Endodermal cell (in vitro differentiated cells): Measurements from ENCODE around the gene IMPA2. TPM values are rescaled to one million over a fixed set of nuclear protein-coding genes. Genes with fewer than 3 reads are reported as not detected.

ENCODE experiments used
- DNase-seq: peaks from one replicate; pipeline ENCODE4 v3.0.0-alpha.2; 2017
- H3K27ac ChIP-seq: 2 replicates; pipeline ENCODE4 v1.5.1; 2013; ENCODE audit warnings: mild to moderate bottlenecking, low read depth, low read length, moderate library complexity
- H3K27me3 ChIP-seq: 2 replicates; pipeline ENCODE4 v1.6.1; 2013; ENCODE audit warnings: mild to moderate bottlenecking, low read length, moderate library complexity; ENCODE audit not compliant: insufficient read depth, control insufficient read depth, poor library complexity, severe bottlenecking
- H3K36me3 ChIP-seq: 2 replicates; pipeline ENCODE4 v1.7.0; 2013; ENCODE audit warnings: mild to moderate bottlenecking, low read length, moderate library complexity; ENCODE audit not compliant: control insufficient read depth, insufficient read depth
- H3K4me1 ChIP-seq: one replicate; pipeline ENCODE4 v1.7.0; 2013; ENCODE audit warnings: low read length; ENCODE audit not compliant: control insufficient read depth, insufficient read depth
- H3K4me3 ChIP-seq: 2 replicates; pipeline ENCODE4 v1.5.1; 2013; ENCODE audit warnings: mild to moderate bottlenecking, low read length, moderate library complexity
- H3K9ac ChIP-seq: 2 replicates; pipeline ENCODE4 v1.6.1; 2013; ENCODE audit warnings: mild to moderate bottlenecking, low read length, moderate library complexity; ENCODE audit not compliant: poor library complexity, severe bottlenecking; ENCODE audit errors: extremely low read depth
- H3K9me3 ChIP-seq: 2 replicates; pipeline ENCODE4 v1.6.1; 2013; ENCODE audit warnings: mild to moderate bottlenecking, low read length, moderate library complexity; ENCODE audit not compliant: control insufficient read depth
- H3K27ac Mint-ChIP-seq: 2 replicates; pipeline ENCODE4 v1.8.0; 2020; ENCODE audit warnings: mixed read lengths
- H3K27me3 Mint-ChIP-seq: 2 replicates; pipeline ENCODE4 v1.8.0; 2021; ENCODE audit warnings: mild to moderate bottlenecking, mixed read lengths; ENCODE audit not compliant: insufficient read depth
- H3K36me3 Mint-ChIP-seq: 2 replicates; pipeline ENCODE4 v1.8.0; 2020; ENCODE audit warnings: low read depth, mixed read lengths
- H3K4me1 Mint-ChIP-seq: 2 replicates; pipeline ENCODE4 v1.8.0; 2020; ENCODE audit warnings: mixed read lengths
- H3K4me3 Mint-ChIP-seq: 2 replicates; pipeline ENCODE4 v1.8.0; 2020; ENCODE audit warnings: mild to moderate bottlenecking, moderate library complexity, mixed read lengths
- H3K9me3 Mint-ChIP-seq: 2 replicates; pipeline ENCODE4 v1.8.0; 2020; ENCODE audit warnings: mild to moderate bottlenecking, mixed read lengths
- CTCF ChIP-seq: fragments of 200-600 bp; sonication (generic); conservative IDR thresholded peaks from 2 replicates; pipeline ENCODE4 v1.5.0; 2021; ENCODE audit warnings: antibody characterized with exemption, mild to moderate bottlenecking
- WGBS, 2 experiments: methylation state at CpG; one replicate each; pipeline versions ENCODE4 v1.1.5 to v1.1.7; 2013; ENCODE audit warnings: missing lambda C conversion rate in 2 of 2, mixed read lengths in 1 of 2; ENCODE audit not compliant: insufficient coverage in 1 of 2, insufficient read length in 1 of 2; 5-methylcytosine and 5-hydroxymethylcytosine counted together
- total RNA-seq, 2 donors: library from RNA; stranded (reverse); fragmentation: NEBNext Ultra II Directional in 1 of 2; extraction: Animal tissue kit (Norgen Biotek cat#: 25700) in 1 of 2; gene quantifications; 2 replicates in 1 of 2; 3 replicates in 1 of 2; pipeline ENCODE4 v1.2.1, GENCODE V29; 2021

The IMPA2 gene
- total RNA-seq, 2 donors from 2014 or later = 68.0 to 88.9 TPM

GRCh38 chr18:12053289-12053688 lies 72.0 kb downstream of the IMPA2 start:
- no peaks in the 10 kb centered on the region for H3K4me1 ChIP-seq
- no peak for TF ChIP-seq CTCF
- H3K4me1 Mint-ChIP-seq = no peaks in the 10 kb centered on the region
- no peaks in the 10 kb centered on the region for H3K9me3 Mint-ChIP-seq
- H3K4me3 Mint-ChIP-seq = no peak overlapping the region
- H3K36me3 Mint-ChIP-seq = no peaks in the 10 kb centered on the region
- H3K36me3 ChIP-seq = no peaks in the 10 kb centered on the region
- peaks cover 3% of the 10 kb centered on the region for H3K27me3 Mint-ChIP-seq
- DNase-seq = no peak
- no peaks in the 10 kb centered on the region for H3K27me3 ChIP-seq
- H3K9me3 ChIP-seq = no peaks in the 10 kb centered on the region
- no peak overlapping the region for H3K4me3 ChIP-seq
- WGBS, 2 experiments = 60 to 76% methylated on average over 1 of the region's 2 CpGs
- H3K27ac Mint-ChIP-seq = no peak overlapping the region
- no peak overlapping the region for H3K9ac ChIP-seq
- no peak overlapping the region for H3K27ac ChIP-seq

- no peak for DNase-seq
- TF ChIP-seq CTCF = no peak
- Mint-ChIP-seq H3K9me3 (no peaks in the 10 kb centered on the region), H3K4me3 (no peak overlapping the region), H3K36me3 (no peaks in the 10 kb centered on the region), H3K27me3 (no peaks in the 10 kb centered on the region), H3K4me1 (no peaks in the 10 kb centered on the region), H3K27ac (no peak overlapping the region)
- H3K9ac ChIP-seq = no peak overlapping the region
- 61 to 83% methylated on average over 4 to 14 of the region's 14 CpGs for WGBS, 2 experiments
- H3K4me1 ChIP-seq = no peaks in the 10 kb centered on the region
- H3K4me3 ChIP-seq = no peak overlapping the region
- no peak overlapping the region for H3K27ac ChIP-seq
- H3K9me3 ChIP-seq = no peaks in the 10 kb centered on the region
- no peaks in the 10 kb centered on the region for H3K27me3 ChIP-seq
- no peaks in the 10 kb centered on the region for H3K36me3 ChIP-seq
These were observed 75.0 kb downstream of the IMPA2 start for GRCh38 chr18:12056034-12056883.

DNA sequence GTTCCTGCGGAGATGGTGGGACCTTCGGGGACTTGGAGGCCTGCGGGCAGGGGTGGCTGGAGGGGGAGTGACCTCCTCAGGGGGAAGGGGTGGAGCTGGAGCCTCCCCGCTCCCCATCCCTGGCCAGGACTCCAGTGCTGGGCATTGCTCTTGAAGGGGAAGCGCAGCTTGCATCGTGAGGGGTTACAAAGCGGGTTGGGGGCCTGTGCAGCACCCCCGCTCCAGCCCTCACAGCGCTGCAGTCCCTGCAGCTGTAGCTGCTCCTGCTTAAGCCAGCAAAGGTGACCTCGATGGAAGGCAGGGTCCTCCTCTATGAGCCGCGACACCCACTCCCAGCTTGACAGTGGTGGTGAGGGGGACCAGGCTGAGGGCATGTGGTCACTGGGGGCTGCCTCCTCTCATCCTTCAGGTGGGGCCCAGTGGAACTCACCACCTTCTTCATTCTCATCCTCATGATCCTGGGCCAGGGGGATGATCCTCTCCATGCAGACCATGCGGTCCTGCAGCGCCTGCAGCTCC lies 75.6 kb downstream of the IMPA2 start:
- Histone ChIP-seq H3K27ac (no peak overlapping the region), H3K9ac (no peak overlapping the region), H3K4me3 (no peak overlapping the region), H3K27me3 (no peaks in the 10 kb centered on the region), H3K4me1 (no peaks in the 10 kb centered on the region), H3K36me3 (no peaks in the 10 kb centered on the region), H3K9me3 (no peaks in the 10 kb centered on the region)
- no peak for DNase-seq
- 86 to 87% methylated on average over 10 to 14 of the region's 14 CpGs for WGBS, 2 experiments
- no peak overlapping the region for H3K27ac Mint-ChIP-seq
- H3K36me3 Mint-ChIP-seq = no peaks in the 10 kb centered on the region
- no peak overlapping the region for H3K4me3 Mint-ChIP-seq
- H3K27me3 Mint-ChIP-seq = no peaks in the 10 kb centered on the region
- no peaks in the 10 kb centered on the region for H3K9me3 Mint-ChIP-seq
- no peaks in the 10 kb centered on the region for H3K4me1 Mint-ChIP-seq
- TF ChIP-seq CTCF = no peak
